GM18867 (cell line): Measurements from ENCODE around the gene UXS1.

Source experiments
- ATAC-seq: cut with Tn5 transposase; IDR thresholded peaks from one replicate; pipeline ENCODE4 v1.9.1; 2021; ENCODE audit warnings: mild to moderate bottlenecking, moderate library complexity; ENCODE audit not compliant: unreplicated experiment

UXS1 gene

GRCh38 chr2:106189764-106190468 lies 4.2 kb downstream of the UXS1 start:
- no peak for ATAC-seq

- no peak for ATAC-seq
Measured at GRCh38 chr2:106189325-106189724, 4.8 kb downstream of the UXS1 start.

- no peak for ATAC-seq
Measured at GRCh38 chr2:106187273-106187891, 6.7 kb downstream of the UXS1 start.

- ATAC-seq: no peak
Measured at GRCh38 chr2:106185475-106186184, 8.5 kb downstream of the UXS1 start.

GRCh38 chr2:106184857-106185256 lies 9.2 kb downstream of the UXS1 start:
- ATAC-seq: no peak

GRCh38 chr2:106184394-106184793 lies 9.7 kb downstream of the UXS1 start:
- ATAC-seq: no peak

- ATAC-seq: no peak
Measured at GRCh38 chr2:106183101-106183696, 10.9 kb downstream of the UXS1 start.

- ATAC-seq: no peak
Measured at GRCh38 chr2:106181064-106181463, 13.0 kb downstream of the UXS1 start.

- ATAC-seq: no peak
Measured at GRCh38 chr2:106180602-106181001, 13.5 kb downstream of the UXS1 start.

- ATAC-seq: no peak
Measured at GRCh38 chr2:106178716-106179115, 15.4 kb downstream of the UXS1 start.

GRCh38 chr2:106177581-106177980 lies 16.5 kb downstream of the UXS1 start:
- ATAC-seq: no peak

- ATAC-seq: no peak
Measured at GRCh38 chr2:106176446-106177099, 17.5 kb downstream of the UXS1 start.

- no peak for ATAC-seq
Measured at GRCh38 chr2:106175086-106175850, 18.8 kb downstream of the UXS1 start.

GRCh38 chr2:106174056-106174455 lies 20.0 kb downstream of the UXS1 start:
- ATAC-seq: no peak

GRCh38 chr2:106172649-106173048 lies 21.5 kb downstream of the UXS1 start:
- no peak for ATAC-seq

- no peak for ATAC-seq
Measured at GRCh38 chr2:106168657-106169056, 25.4 kb downstream of the UXS1 start.

GRCh38 chr2:106167067-106167466 lies 27.0 kb downstream of the UXS1 start:
- no peak for ATAC-seq

- ATAC-seq: no peak
Measured at GRCh38 chr2:106165561-106165960, 28.5 kb downstream of the UXS1 start.

- no peak for ATAC-seq
Measured at GRCh38 chr2:106165029-106165428, 29.1 kb downstream of the UXS1 start.

GRCh38 chr2:106163948-106164545 lies 30.1 kb downstream of the UXS1 start:
- ATAC-seq: no peak
